ENCODE data around the gene PLEKHM3.
"Not testable (repeated sequence)": the region's sequence is repeated elsewhere in the genome, so short reads cannot be mapped to it uniquely, and the experiment has no call there.

The PLEKHM3 gene

GRCh38 chr2:207816546-207816945, 208.8 kb downstream of the PLEKHM3 start:
- no peak for DNase-seq

GRCh38 chr2:207815254-207815653, 210.1 kb downstream of the PLEKHM3 start:
- DNase-seq: no peak

GRCh38 chr2:207813942-207814341, 211.4 kb downstream of the PLEKHM3 start:
- DNase-seq: no peak

- no peak for DNase-seq
Measured at GRCh38 chr2:207813221-207813916, 212.0 kb downstream of the PLEKHM3 start.

GRCh38 chr2:207812726-207813080, 212.6 kb downstream of the PLEKHM3 start:
- no peak for DNase-seq

- DNase-seq: no peak
Measured at GRCh38 chr2:207812058-207812725, 213.1 kb downstream of the PLEKHM3 start.

GRCh38 chr2:207811658-207812057, 213.7 kb downstream of the PLEKHM3 start:
- not testable (repeated sequence) for DNase-seq

GRCh38 chr2:207810200-207810788, 215.0 kb downstream of the PLEKHM3 start:
- DNase-seq: no peak

GRCh38 chr2:207808119-207808518, 217.2 kb downstream of the PLEKHM3 start:
- DNase-seq: no peak

GRCh38 chr2:207807516-207807915, 217.8 kb downstream of the PLEKHM3 start:
- no peak for DNase-seq

GRCh38 chr2:207805566-207806226, 219.6 kb downstream of the PLEKHM3 start:
- DNase-seq: no peak

- DNase-seq: no peak
Measured at GRCh38 chr2:207802650-207803049, 222.7 kb downstream of the PLEKHM3 start.

- DNase-seq: no peak
Measured at GRCh38 chr2:207801259-207801658, 224.1 kb downstream of the PLEKHM3 start.

- DNase-seq: no peak
Measured at GRCh38 chr2:207796585-207797350, 228.6 kb downstream of the PLEKHM3 start.

- DNase-seq: no peak
Measured at GRCh38 chr2:207792244-207792785, 233.0 kb downstream of the PLEKHM3 start.

GRCh38 chr2:207791579-207792243, 233.6 kb downstream of the PLEKHM3 start:
- no peak for DNase-seq

GRCh38 chr2:207790898-207791297, 234.4 kb downstream of the PLEKHM3 start:
- DNase-seq: no peak

- DNase-seq: no peak
Measured at GRCh38 chr2:207787800-207788199, 237.5 kb downstream of the PLEKHM3 start.

GRCh38 chr2:207787017-207787416, 238.3 kb downstream of the PLEKHM3 start:
- no peak for DNase-seq

GRCh38 chr2:207784898-207785297, 240.4 kb downstream of the PLEKHM3 start:
- DNase-seq: no peak

- DNase-seq: no peak
Measured at GRCh38 chr2:207783514-207783913, 241.8 kb downstream of the PLEKHM3 start.
